GM23338 (cell line): ENCODE results near the gene TMEM229B. TPM values are rescaled to one million over a fixed set of nuclear protein-coding genes. Genes with fewer than 3 reads are reported as not detected.

Experiments used
- ATAC-seq: fragments of 200-7000 bp; cut with Tn5 transposase; 3 replicates; pipeline ENCODE4 v1.9.1; 2020
- DNase-seq: peaks from one replicate; pipeline ENCODE4 v3.0.0-alpha.2; 2015; ENCODE audit warnings: low spot score
- H2AFZ ChIP-seq: fragments of 200-600 bp; sonication (generic); 2 replicates; pipeline ENCODE4 v1.8.0; 2016; ENCODE audit warnings: antibody characterized with exemption, mild to moderate bottlenecking, moderate library complexity
- H3F3A ChIP-seq: fragments of 200-600 bp; sonication (generic); replicated peaks from 2 replicates; pipeline ENCODE4 v1.8.0; 2017; ENCODE audit warnings: antibody characterized with exemption, mixed run types, low read depth
- H3K27ac ChIP-seq: fragments of 200-600 bp; sonication (generic); 2 replicates; pipeline ENCODE4 v1.6.1; 2016; ENCODE audit warnings: low read depth
- H3K27me3 ChIP-seq: fragments of 200-600 bp; sonication (generic); 2 replicates; pipeline ENCODE4 v1.8.0; 2016; ENCODE audit warnings: mild to moderate bottlenecking, mixed run types, moderate library complexity; ENCODE audit not compliant: insufficient read depth
- H3K36me3 ChIP-seq: fragments of 200-600 bp; sonication (generic); 2 replicates; pipeline ENCODE4 v1.8.0; 2016; ENCODE audit warnings: mild to moderate bottlenecking; ENCODE audit not compliant: insufficient read depth
- H3K4me1 ChIP-seq: fragments of 200-600 bp; sonication (generic); 2 replicates; pipeline ENCODE4 v1.8.0; 2016; ENCODE audit warnings: mild to moderate bottlenecking, moderate library complexity; ENCODE audit not compliant: insufficient read depth
- H3K4me2 ChIP-seq: fragments of 200-600 bp; sonication (generic); 2 replicates; pipeline ENCODE4 v1.7.1; 2017; ENCODE audit warnings: mixed run types
- H3K4me3 ChIP-seq: fragments of 200-600 bp; sonication (generic); 2 replicates; pipeline ENCODE4 v1.6.1; 2016; ENCODE audit warnings: mixed run types
- H3K79me2 ChIP-seq: fragments of 200-600 bp; sonication (generic); replicated peaks from 2 replicates; pipeline ENCODE4 v1.8.0; 2017; ENCODE audit warnings: mild to moderate bottlenecking; ENCODE audit not compliant: insufficient read depth
- H3K9me2 ChIP-seq: fragments of 200-600 bp; sonication (generic); 2 replicates; pipeline ENCODE4 v1.8.0; 2017; ENCODE audit not compliant: insufficient read depth
- H4K20me1 ChIP-seq: fragments of 200-600 bp; sonication (generic); replicated peaks from 2 replicates; pipeline ENCODE4 v1.8.0; 2017; ENCODE audit warnings: mild to moderate bottlenecking; ENCODE audit not compliant: insufficient read depth
- H3K27ac Mint-ChIP-seq: 2 replicates; pipeline ENCODE4 v1.8.0; 2020; ENCODE audit warnings: inconsistent platforms, mild to moderate bottlenecking, moderate library complexity, mixed read lengths
- H3K27me3 Mint-ChIP-seq: 3 replicates; pipeline ENCODE4 v1.8.0; 2022; ENCODE audit warnings: low read depth, mild to moderate bottlenecking, moderate library complexity, mixed read lengths, inconsistent platforms; ENCODE audit not compliant: insufficient read depth, poor library complexity
- H3K36me3 Mint-ChIP-seq: 3 replicates; pipeline ENCODE4 v1.8.0; 2021; ENCODE audit warnings: low read depth, mild to moderate bottlenecking, inconsistent platforms, moderate library complexity, mixed read lengths
- H3K4me1 Mint-ChIP-seq: 3 replicates; pipeline ENCODE4 v1.8.0; 2020; ENCODE audit warnings: mild to moderate bottlenecking, inconsistent platforms, mixed read lengths
- H3K4me3 Mint-ChIP-seq: 3 replicates; pipeline ENCODE4 v1.8.0; 2021; ENCODE audit warnings: moderate library complexity, mild to moderate bottlenecking, inconsistent platforms, mixed read lengths
- H3K9me3 Mint-ChIP-seq: 3 replicates; pipeline ENCODE4 v1.8.0; 2020; ENCODE audit warnings: moderate library complexity, mild to moderate bottlenecking, inconsistent platforms, mixed read lengths
- CREB1 ChIP-seq: fragments of 250-450 bp; sonication (Bioruptor Pico); IDR thresholded peaks from 2 replicates; pipeline ENCODE4 v1.5.0; 2020; ENCODE audit warnings: low read depth, mild to moderate bottlenecking, moderate library complexity
- CTCF ChIP-seq, 2 experiments: fragments of 200-600 bp in 1 of 2; sonication (generic) in 1 of 2; conservative IDR thresholded peaks; 2 replicates each; pipeline versions ENCODE4 v1.5.1 to v1.6.1; 2016 to 2017; ENCODE audit warnings: antibody characterized with exemption in 2 of 2, low read depth in 2 of 2, mild to moderate bottlenecking in 2 of 2, moderate library complexity in 1 of 2
- EZH2 ChIP-seq: fragments of 200-600 bp; sonication (generic); IDR thresholded peaks from one replicate; pipeline ENCODE4 v1.8.0; 2017; ENCODE audit warnings: antibody characterized with exemption, mild to moderate bottlenecking, low read depth; ENCODE audit not compliant: unreplicated experiment
- EZH2phosphoT487 ChIP-seq: fragments of 200-600 bp; sonication (generic); IDR thresholded peaks from one replicate; pipeline ENCODE4 v1.8.1; 2018; ENCODE audit warnings: antibody characterized with exemption; ENCODE audit not compliant: unreplicated experiment
- JUNB ChIP-seq: IDR thresholded peaks from one replicate; pipeline ENCODE4 v1.6.1; 2016; ENCODE audit warnings: antibody characterized with exemption; ENCODE audit not compliant: unreplicated experiment
- NANOG ChIP-seq: IDR thresholded peaks from 2 replicates; pipeline ENCODE4 v1.6.1; 2016; ENCODE audit warnings: antibody characterized with exemption, borderline replicate concordance
- POLR2AphosphoS5 ChIP-seq: IDR thresholded peaks from 2 replicates; pipeline ENCODE4 v1.6.1; 2016; ENCODE audit warnings: antibody characterized with exemption, low read depth
- STAT1 ChIP-seq: IDR thresholded peaks from one replicate; pipeline ENCODE4 v1.6.1; 2016; ENCODE audit warnings: antibody characterized with exemption; ENCODE audit not compliant: unreplicated experiment
- ZNF114 ChIP-seq: fragments of 250-450 bp; sonication (Bioruptor Pico); IDR thresholded peaks from 2 replicates; pipeline ENCODE4 v1.5.0; 2020; ENCODE audit warnings: mild to moderate bottlenecking, moderate library complexity
- ZNF331 ChIP-seq: fragments of 250-450 bp; sonication (Bioruptor Pico); IDR thresholded peaks from 2 replicates; pipeline ENCODE4 v1.5.0; 2020; ENCODE audit warnings: low read depth, mild to moderate bottlenecking, moderate library complexity
- ZNF462 ChIP-seq: fragments of 250-450 bp; sonication (Bioruptor Pico); IDR thresholded peaks from 2 replicates; pipeline ENCODE4 v1.5.0; 2020; ENCODE audit warnings: mild to moderate bottlenecking, moderate library complexity
- polyA plus RNA-seq: library from polyadenylated mRNA; unstranded; fragments of >200 nt; fragmentation: Nextera tagmentation; extraction: Ambion mirVana; gene quantifications from 2 replicates; pipeline ENCODE4 v1.2.1, GENCODE V29; 2016
- total RNA-seq: library from RNA; depleted of rRNA; stranded (reverse); fragments of >200 nt; shearing (Covaris generic); gene quantifications from 2 replicates; pipeline ENCODE4 v1.2.3, GENCODE V29; 2014
- TF ChIP-seq, protein P1 (sequence below): IDR thresholded peaks from one replicate; pipeline ENCODE4 v1.6.1; 2018; ENCODE audit warnings: antibody characterized with exemption; ENCODE audit not compliant: unreplicated experiment

TMEM229B gene
- total and polyA plus RNA-seq, 2 experiments from 2014 or later = 0.42 to 2.4 TPM

DNA sequence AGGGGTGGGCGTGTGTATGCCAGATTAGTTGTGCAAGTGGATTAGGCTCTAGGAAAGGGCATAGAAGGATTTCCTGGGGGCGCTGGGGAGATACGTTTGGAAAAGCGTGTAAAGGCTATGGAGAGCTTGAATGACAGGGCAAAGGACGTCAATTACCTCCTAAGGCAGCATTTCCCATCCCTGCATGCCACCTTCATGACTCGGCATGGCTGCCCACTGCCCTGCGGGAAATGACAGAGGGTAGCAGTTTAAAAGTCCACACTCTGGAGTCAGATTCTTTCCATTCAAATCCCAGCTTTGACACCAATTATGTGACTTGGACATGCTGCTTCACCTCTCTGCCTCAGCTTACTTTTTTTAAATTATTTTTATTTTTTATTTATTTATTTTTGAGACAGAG is 14.8 kb upstream of the TMEM229B start:
- no peaks in the 10 kb centered on the region for H3F3A ChIP-seq
- H3K79me2 ChIP-seq = no peaks in the 10 kb centered on the region
- H3K36me3 Mint-ChIP-seq = no peaks in the 10 kb centered on the region
- DNase-seq = no peak
- no peak overlapping the region for H3K27ac ChIP-seq
- TF ChIP-seq ZNF114 (CRISPR knock-in tag) (no peak), ZNF331 (no peak)
- H3K9me2 ChIP-seq = no peaks in the 10 kb centered on the region
- no peaks in the 10 kb centered on the region for H3K27me3 ChIP-seq
- no peak overlapping the region for H3K4me2 ChIP-seq
- no peak overlapping the region for H3K27ac Mint-ChIP-seq
- no peaks in the 10 kb centered on the region; the same call in 2 of the 3 replicates for H3K9me3 Mint-ChIP-seq
- H3K4me1 ChIP-seq = no peaks in the 10 kb centered on the region
- H3K36me3 ChIP-seq = no peaks in the 10 kb centered on the region
- no peak for ATAC-seq
- H4K20me1 ChIP-seq = no peaks in the 10 kb centered on the region
- H3K4me3 Mint-ChIP-seq = no peak overlapping the region
- no peak overlapping the region for H3K4me3 ChIP-seq
- H3K4me1 Mint-ChIP-seq = no peaks in the 10 kb centered on the region
- H3K27me3 Mint-ChIP-seq = peaks cover 2% of the 10 kb centered on the region
- 0 out of 2 replicates have a peak overlapping the region, but pooled peaks have one; percentile 52 for H2AFZ ChIP-seq

- H3K27me3 ChIP-seq = no peaks in the 10 kb centered on the region
- H3K79me2 ChIP-seq = no peaks in the 10 kb centered on the region
- H3F3A ChIP-seq = no peaks in the 10 kb centered on the region
- Mint-ChIP-seq H3K27me3 (peaks cover 2% of the 10 kb centered on the region), H3K9me3 (no peaks in the 10 kb centered on the region; the same call in 2 of the 3 replicates), H3K4me3 (no peak overlapping the region), H3K36me3 (no peaks in the 10 kb centered on the region), H3K4me1 (no peaks in the 10 kb centered on the region), H3K27ac (no peak overlapping the region)
- no peaks in the 10 kb centered on the region for H4K20me1 ChIP-seq
- no peaks in the 10 kb centered on the region for H3K9me2 ChIP-seq
- H3K36me3 ChIP-seq = no peaks in the 10 kb centered on the region
- H3K4me1 ChIP-seq = no peaks in the 10 kb centered on the region
- H3K27ac ChIP-seq = no peak overlapping the region
- no peak overlapping the region for H3K4me2 ChIP-seq
- DNase-seq (no peak), ATAC-seq (no peak)
- 0 out of 2 replicates have a peak overlapping the region, but pooled peaks have one; percentile 52 for H2AFZ ChIP-seq
- no peak overlapping the region for H3K4me3 ChIP-seq
- TF ChIP-seq POLR2AphosphoS5 (no peak), JUNB (no peak), CTCF (conservative IDR thresholded peaks at IDR 0.05; ENCODE audit: low read depth in 2 of 2) (no peak), NANOG (no peak), CREB1 (no peak), ZNF462 (CRISPR knock-in tag) (no peak), ZNF114 (CRISPR knock-in tag) (no peak), STAT1 (no peak), EZH2phosphoT487 (no peak), EZH2 (no peak)
- TF ChIP-seq, protein P1, sequence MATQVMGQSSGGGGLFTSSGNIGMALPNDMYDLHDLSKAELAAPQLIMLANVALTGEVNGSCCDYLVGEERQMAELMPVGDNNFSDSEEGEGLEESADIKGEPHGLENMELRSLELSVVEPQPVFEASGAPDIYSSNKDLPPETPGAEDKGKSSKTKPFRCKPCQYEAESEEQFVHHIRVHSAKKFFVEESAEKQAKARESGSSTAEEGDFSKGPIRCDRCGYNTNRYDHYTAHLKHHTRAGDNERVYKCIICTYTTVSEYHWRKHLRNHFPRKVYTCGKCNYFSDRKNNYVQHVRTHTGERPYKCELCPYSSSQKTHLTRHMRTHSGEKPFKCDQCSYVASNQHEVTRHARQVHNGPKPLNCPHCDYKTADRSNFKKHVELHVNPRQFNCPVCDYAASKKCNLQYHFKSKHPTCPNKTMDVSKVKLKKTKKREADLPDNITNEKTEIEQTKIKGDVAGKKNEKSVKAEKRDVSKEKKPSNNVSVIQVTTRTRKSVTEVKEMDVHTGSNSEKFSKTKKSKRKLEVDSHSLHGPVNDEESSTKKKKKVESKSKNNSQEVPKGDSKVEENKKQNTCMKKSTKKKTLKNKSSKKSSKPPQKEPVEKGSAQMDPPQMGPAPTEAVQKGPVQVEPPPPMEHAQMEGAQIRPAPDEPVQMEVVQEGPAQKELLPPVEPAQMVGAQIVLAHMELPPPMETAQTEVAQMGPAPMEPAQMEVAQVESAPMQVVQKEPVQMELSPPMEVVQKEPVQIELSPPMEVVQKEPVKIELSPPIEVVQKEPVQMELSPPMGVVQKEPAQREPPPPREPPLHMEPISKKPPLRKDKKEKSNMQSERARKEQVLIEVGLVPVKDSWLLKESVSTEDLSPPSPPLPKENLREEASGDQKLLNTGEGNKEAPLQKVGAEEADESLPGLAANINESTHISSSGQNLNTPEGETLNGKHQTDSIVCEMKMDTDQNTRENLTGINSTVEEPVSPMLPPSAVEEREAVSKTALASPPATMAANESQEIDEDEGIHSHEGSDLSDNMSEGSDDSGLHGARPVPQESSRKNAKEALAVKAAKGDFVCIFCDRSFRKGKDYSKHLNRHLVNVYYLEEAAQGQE = no peak
Measured at GRCh38 chr14:67502867-67503266, 14.3 kb upstream of the TMEM229B start.
